K562 (cell line): ENCODE data around the gene COX6B1. TPM values are rescaled to one million over a fixed set of nuclear protein-coding genes. Genes with fewer than 3 reads are reported as not detected.

ENCODE experiments used
- ATF7 ChIP-seq: fragments of 450-650 bp; IDR thresholded peaks from 2 replicates; pipeline ENCODE4 v1.7.1; 2014; ENCODE audit warnings: mild to moderate bottlenecking, moderate library complexity
- FOXK1 ChIP-seq: sonication (generic); formaldehyde crosslinking; IDR thresholded peaks from 2 replicates; pipeline ENCODE4 v1.8.0; 2022; ENCODE audit warnings: missing genetic modification reagents, mild to moderate bottlenecking, borderline replicate concordance
- GABPB1 ChIP-seq: sonication (generic); formaldehyde crosslinking; IDR thresholded peaks from 2 replicates; pipeline ENCODE4 v1.8.0; 2022; ENCODE audit warnings: mild to moderate bottlenecking, missing genetic modification reagents
- IFI16 ChIP-seq: fragments of 250-450 bp; sonication (Bioruptor Pico); IDR thresholded peaks from 2 replicates; pipeline ENCODE4 v2.1.2; 2022; ENCODE audit warnings: mild to moderate bottlenecking, inconsistent platforms
- RB1 ChIP-seq: fragments of 450-650 bp; IDR thresholded peaks from 2 replicates; pipeline ENCODE4 v1.6.1; 2017; ENCODE audit warnings: low read depth, mild to moderate bottlenecking
- SAFB2 ChIP-seq: fragments of 200-400 bp; formaldehyde crosslinking; IDR thresholded peaks from 2 replicates; pipeline ENCODE4 v1.6.1; 2018; ENCODE audit warnings: borderline replicate concordance, low read length, low read depth, moderate library complexity; ENCODE audit not compliant: severe bottlenecking
- SMAD4 ChIP-seq: fragments of 250-450 bp; sonication (Bioruptor Pico); conservative IDR thresholded peaks from 2 replicates; pipeline ENCODE4 v1.8.0; 2021; ENCODE audit warnings: inconsistent platforms, mild to moderate bottlenecking, moderate library complexity
- TARDBP ChIP-seq: fragments of 450-650 bp; IDR thresholded peaks from 2 replicates; pipeline ENCODE4 v1.6.1; 2016
- TRIM28 ChIP-seq: fragments of 450-650 bp; IDR thresholded peaks from 2 replicates; pipeline ENCODE4 v1.6.1; 2017
- ZBTB1 ChIP-seq: sonication (generic); formaldehyde crosslinking; IDR thresholded peaks from 2 replicates; pipeline ENCODE4 v1.8.1; 2023; ENCODE audit warnings: missing genetic modification reagents, low read depth, mild to moderate bottlenecking, borderline replicate concordance
- ZNF717 ChIP-seq: fragments of 250-450 bp; sonication (Bioruptor Pico); IDR thresholded peaks from 2 replicates; pipeline ENCODE4 v1.5.0; 2021
- polyA plus RNA-seq, 8 experiments: library from polyadenylated mRNA; depleted of rRNA in 4 of 8; stranded (reverse) in 5 of 8; unstranded in 3 of 8; fragments of >200 nt; fragmentation: Nextera tagmentation in 2 of 8; fragmentation: Illumina TruSeq in 1 of 8; extraction: Ambion mirVana in 2 of 8; extraction: Trizol in 1 of 8; gene quantifications; 2 replicates each; pipeline versions ENCODE4 v1.2.1 to v1.2.3, GENCODE V29; 2011 to 2014; ENCODE audit warnings: inconsistent platforms in 1 of 8, missing spikeins in 1 of 8
- total RNA-seq, 7 experiments: library from RNA; depleted of rRNA in 6 of 7; stranded (reverse); fragments of >200 nt in 6 of 7; fragmentation: Illumina TruSeq in 2 of 7; extraction: Trizol in 2 of 7; gene quantifications; 2 replicates each; pipeline versions ENCODE4 v1.2.1 to v1.2.3, GENCODE V29; 2011 to 2021; ENCODE audit warnings: low replicate concordance in 1 of 7
- TF ChIP-seq, protein P1 (sequence below): sonication (generic); formaldehyde crosslinking; IDR thresholded peaks from 2 replicates; pipeline ENCODE4 v1.8.0; 2022; ENCODE audit warnings: mild to moderate bottlenecking, low read depth, missing genetic modification reagents
- TF ChIP-seq, protein P2 (sequence below): fragments of 150-350 bp; IDR thresholded peaks from 2 replicates; pipeline ENCODE4 v1.6.1; 2014; ENCODE audit warnings: low read depth, mild to moderate bottlenecking, low read length, borderline replicate concordance
- TF ChIP-seq, protein P3 (sequence below): sonication (generic); formaldehyde crosslinking; IDR thresholded peaks from 2 replicates; pipeline ENCODE4 v1.8.1; 2023; ENCODE audit warnings: missing genetic modification reagents, mild to moderate bottlenecking, borderline replicate concordance
- TF ChIP-seq, protein P4 (sequence below): sonication (generic); formaldehyde crosslinking; IDR thresholded peaks from 2 replicates; pipeline ENCODE4 v1.8.0; 2022; ENCODE audit warnings: missing genetic modification reagents, mild to moderate bottlenecking, borderline replicate concordance

Gene COX6B1
- total and polyA plus RNA-seq, 9 of the 15 experiments (the other 6 are each of a cell fraction or from before 2014, with no cell fraction given): 777 to 2,393 (median 1,219) TPM

DNA sequence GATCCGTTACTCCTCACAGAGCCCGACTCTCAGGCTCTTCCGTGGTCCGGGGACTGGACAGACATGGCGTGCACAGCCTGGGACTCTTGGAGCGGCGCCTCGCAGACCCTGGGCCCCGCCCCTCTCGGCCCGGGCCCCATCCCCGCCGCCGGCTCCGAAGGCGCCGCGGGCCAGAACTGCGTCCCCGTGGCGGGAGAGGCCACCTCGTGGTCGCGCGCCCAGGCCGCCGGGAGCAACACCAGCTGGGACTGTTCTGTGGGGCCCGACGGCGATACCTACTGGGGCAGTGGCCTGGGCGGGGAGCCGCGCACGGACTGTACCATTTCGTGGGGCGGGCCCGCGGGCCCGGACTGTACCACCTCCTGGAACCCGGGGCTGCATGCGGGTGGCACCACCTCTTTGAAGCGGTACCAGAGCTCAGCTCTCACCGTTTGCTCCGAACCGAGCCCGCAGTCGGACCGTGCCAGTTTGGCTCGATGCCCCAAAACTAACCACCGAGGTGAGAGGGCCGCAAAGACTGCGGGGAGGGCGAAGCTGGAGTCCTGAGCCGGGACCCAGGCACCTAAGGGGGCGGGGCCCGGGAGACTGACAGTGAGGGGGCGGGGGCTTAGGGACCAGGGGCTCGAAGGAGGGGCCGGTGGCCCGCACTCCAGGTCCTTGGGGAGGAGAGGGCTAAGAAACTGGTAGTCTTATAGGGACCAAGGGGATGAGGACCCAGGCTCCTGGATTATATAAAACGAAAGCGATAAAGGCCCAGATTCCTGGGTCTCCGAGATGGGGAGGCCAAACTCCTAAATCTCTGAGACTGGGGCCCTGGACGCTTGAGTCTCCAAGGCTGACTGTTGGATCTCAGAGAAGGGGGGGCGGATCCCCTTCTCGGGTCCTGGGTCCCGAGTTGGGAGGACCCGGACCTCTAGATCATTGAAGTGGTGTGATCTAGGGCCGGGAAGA lies 4.6 kb upstream of the COX6B1 start (continued):
- TF ChIP-seq, protein P1, sequence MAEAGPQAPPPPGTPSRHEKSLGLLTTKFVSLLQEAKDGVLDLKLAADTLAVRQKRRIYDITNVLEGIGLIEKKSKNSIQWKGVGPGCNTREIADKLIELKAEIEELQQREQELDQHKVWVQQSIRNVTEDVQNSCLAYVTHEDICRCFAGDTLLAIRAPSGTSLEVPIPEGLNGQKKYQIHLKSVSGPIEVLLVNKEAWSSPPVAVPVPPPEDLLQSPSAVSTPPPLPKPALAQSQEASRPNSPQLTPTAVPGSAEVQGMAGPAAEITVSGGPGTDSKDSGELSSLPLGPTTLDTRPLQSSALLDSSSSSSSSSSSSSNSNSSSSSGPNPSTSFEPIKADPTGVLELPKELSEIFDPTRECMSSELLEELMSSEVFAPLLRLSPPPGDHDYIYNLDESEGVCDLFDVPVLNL (CRISPR knock-in tag): peak; percentile 83
- TF ChIP-seq, protein P2, sequence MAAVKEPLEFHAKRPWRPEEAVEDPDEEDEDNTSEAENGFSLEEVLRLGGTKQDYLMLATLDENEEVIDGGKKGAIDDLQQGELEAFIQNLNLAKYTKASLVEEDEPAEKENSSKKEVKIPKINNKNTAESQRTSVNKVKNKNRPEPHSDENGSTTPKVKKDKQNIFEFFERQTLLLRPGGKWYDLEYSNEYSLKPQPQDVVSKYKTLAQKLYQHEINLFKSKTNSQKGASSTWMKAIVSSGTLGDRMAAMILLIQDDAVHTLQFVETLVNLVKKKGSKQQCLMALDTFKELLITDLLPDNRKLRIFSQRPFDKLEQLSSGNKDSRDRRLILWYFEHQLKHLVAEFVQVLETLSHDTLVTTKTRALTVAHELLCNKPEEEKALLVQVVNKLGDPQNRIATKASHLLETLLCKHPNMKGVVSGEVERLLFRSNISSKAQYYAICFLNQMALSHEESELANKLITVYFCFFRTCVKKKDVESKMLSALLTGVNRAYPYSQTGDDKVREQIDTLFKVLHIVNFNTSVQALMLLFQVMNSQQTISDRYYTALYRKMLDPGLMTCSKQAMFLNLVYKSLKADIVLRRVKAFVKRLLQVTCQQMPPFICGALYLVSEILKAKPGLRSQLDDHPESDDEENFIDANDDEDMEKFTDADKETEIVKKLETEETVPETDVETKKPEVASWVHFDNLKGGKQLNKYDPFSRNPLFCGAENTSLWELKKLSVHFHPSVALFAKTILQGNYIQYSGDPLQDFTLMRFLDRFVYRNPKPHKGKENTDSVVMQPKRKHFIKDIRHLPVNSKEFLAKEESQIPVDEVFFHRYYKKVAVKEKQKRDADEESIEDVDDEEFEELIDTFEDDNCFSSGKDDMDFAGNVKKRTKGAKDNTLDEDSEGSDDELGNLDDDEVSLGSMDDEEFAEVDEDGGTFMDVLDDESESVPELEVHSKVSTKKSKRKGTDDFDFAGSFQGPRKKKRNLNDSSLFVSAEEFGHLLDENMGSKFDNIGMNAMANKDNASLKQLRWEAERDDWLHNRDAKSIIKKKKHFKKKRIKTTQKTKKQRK: no peak
- peak; percentile 78; the same call in 1 of the 2 replicates for TF ChIP-seq TARDBP
- TF ChIP-seq SMAD4: peak; percentile 86
- peak; percentile 71 for TF ChIP-seq GABPB1 (CRISPR knock-in tag)
- peak; percentile 97 for TF ChIP-seq RB1
- TF ChIP-seq ZNF717 (CRISPR knock-in tag): no peak
- TF ChIP-seq, protein P3, sequence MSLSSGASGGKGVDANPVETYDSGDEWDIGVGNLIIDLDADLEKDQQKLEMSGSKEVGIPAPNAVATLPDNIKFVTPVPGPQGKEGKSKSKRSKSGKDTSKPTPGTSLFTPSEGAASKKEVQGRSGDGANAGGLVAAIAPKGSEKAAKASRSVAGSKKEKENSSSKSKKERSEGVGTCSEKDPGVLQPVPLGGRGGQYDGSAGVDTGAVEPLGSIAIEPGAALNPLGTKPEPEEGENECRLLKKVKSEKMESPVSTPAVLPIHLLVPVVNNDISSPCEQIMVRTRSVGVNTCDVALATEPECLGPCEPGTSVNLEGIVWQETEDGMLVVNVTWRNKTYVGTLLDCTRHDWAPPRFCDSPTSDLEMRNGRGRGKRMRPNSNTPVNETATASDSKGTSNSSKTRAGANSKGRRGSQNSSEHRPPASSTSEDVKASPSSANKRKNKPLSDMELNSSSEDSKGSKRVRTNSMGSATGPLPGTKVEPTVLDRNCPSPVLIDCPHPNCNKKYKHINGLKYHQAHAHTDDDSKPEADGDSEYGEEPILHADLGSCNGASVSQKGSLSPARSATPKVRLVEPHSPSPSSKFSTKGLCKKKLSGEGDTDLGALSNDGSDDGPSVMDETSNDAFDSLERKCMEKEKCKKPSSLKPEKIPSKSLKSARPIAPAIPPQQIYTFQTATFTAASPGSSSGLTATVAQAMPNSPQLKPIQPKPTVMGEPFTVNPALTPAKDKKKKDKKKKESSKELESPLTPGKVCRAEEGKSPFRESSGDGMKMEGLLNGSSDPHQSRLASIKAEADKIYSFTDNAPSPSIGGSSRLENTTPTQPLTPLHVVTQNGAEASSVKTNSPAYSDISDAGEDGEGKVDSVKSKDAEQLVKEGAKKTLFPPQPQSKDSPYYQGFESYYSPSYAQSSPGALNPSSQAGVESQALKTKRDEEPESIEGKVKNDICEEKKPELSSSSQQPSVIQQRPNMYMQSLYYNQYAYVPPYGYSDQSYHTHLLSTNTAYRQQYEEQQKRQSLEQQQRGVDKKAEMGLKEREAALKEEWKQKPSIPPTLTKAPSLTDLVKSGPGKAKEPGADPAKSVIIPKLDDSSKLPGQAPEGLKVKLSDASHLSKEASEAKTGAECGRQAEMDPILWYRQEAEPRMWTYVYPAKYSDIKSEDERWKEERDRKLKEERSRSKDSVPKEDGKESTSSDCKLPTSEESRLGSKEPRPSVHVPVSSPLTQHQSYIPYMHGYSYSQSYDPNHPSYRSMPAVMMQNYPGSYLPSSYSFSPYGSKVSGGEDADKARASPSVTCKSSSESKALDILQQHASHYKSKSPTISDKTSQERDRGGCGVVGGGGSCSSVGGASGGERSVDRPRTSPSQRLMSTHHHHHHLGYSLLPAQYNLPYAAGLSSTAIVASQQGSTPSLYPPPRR: peak; percentile 80; the same call in 1 of the 2 replicates
- TF ChIP-seq SAFB2: no peak
- peak; percentile 83 for TF ChIP-seq ZBTB1 (CRISPR knock-in tag)
- TF ChIP-seq IFI16 (CRISPR knock-in tag): 0 out of 2 replicates have a peak, but pooled peaks have one; percentile 30
- TF ChIP-seq FOXK1 (CRISPR knock-in tag): peak; percentile 93; the same call in 1 of the 2 replicates
- peak; percentile 100 for TF ChIP-seq ATF7
- TF ChIP-seq, protein P4, sequence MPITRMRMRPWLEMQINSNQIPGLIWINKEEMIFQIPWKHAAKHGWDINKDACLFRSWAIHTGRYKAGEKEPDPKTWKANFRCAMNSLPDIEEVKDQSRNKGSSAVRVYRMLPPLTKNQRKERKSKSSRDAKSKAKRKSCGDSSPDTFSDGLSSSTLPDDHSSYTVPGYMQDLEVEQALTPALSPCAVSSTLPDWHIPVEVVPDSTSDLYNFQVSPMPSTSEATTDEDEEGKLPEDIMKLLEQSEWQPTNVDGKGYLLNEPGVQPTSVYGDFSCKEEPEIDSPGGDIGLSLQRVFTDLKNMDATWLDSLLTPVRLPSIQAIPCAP (CRISPR knock-in tag): peak; percentile 68; the same call in 1 of the 2 replicates
- peak; percentile 68; the same call in 1 of the 2 replicates for TF ChIP-seq TRIM28
